Measurements from ENCODE around the gene MRPL18.

The MRPL18 gene

DNA sequence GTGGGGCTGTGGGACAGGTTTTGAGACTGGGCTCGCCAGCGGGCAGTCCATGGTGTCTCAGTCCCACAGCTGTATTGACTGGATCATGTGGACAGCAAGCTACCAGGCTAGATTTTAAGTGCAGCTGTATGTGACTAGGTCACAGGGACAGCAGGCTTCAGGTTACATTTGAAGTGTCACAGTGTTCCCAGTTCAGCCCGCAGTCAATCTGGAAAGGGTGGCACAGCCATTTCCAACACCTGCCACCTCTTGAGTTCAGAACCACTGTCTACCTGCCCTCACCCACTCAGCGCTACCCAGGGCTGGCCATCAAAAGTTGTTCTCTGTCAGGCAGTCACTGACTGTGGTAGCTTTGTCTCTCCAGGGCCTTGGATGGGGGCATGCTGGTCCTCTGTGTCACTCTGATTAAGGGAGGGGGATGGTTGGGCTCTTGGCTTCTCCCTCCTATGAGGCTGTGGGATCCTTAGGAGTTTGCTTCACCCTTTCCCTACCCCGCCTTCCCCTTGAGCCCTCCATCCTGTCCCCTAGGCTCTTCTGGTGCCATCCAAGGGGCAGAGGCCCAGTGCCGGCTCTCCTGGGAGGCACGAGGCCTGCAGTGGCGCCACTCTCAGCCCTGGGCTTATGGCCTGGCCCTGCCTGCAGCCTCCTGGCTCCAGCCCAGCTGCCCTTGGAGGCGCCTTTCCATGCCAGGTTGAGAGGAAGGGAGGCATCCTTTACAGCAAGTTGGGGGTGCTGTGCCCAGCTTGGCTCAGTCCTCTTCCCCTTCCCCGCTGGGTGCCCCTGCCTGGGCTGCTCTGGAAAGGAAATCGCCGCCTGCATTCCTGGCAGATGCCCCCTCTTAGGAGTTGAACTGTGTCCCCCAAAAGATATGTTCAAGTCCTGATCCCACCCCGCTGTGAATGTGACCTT, 54.7 kb downstream of the MRPL18 start:
- no peak for DNase-seq (ENCODE audit: low spot score)
